CD4-positive, alpha-beta T cell treated with Interleukin-15 for 1 hour (primary cell): Measurements from ENCODE around the gene NODAL.
"Not testable (repeated sequence)": the region's sequence is repeated elsewhere in the genome, so short reads cannot be mapped to it uniquely, and the experiment has no call there.

Source experiments
- DNase-seq: peaks from one replicate; pipeline ENCODE4 v3.0.0-alpha.2; 2020

The NODAL gene

DNA sequence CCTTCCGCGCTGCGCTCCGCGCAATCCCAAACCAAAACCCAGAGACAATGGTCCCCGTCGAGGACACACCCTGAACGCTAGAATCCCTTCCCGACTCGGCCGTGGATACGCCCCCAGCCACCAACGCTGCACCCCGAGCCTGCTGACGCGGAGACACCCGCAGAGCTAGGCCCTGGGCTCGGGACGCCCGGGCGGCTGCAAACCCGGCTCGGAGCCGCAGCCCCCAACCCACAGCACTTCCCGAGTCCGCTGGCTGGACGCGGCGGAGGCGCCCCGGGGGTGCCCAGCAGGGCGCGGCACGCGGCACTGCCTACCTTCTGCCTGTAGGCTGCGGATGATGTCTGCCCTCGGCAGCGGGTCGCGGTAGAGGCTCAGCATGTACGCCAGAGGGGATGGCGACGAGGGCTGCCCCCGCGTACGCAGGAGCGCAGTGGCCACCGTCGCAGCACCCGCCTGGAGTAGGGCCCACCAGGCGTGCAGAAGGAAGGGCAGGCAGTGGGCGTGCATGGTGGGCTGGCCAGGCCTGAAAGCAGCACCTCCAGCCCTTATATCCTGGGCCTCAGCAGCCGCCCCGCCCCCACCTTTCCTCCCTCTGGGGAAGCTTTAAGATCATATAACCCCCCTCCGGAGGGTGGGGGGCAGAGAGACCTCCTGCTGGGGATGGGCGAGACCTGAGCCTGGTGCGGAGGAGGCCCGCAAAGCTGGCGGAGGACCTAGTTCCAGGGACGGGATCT lies at the start of gene NODAL:
Gene NODAL (minus strand): TSS at position 521 of the 734 bp plus-strand sequence. CDS start 14 bp downstream, at position 507.
- no peak for DNase-seq

DNA sequence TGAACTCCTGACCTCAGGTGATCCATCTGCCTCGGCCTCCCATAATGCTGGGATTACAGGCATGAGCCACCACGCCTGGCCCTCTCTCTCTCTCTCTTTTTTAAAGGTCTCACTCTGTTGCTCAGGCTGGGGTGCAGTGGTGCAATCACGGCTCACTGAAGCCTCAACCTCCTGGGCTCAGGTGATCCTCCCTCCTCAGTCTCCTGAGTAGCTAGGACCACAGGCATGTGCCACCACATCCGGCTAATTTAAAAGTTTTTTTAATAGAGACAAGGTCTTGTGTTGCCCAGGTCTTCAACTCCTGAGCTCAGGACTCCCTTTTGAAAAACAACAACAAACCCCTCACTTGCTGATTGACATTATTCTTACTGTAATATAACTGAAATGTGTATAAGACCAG lies 48.7 kb upstream of the NODAL start:
- no peak for DNase-seq

DNA sequence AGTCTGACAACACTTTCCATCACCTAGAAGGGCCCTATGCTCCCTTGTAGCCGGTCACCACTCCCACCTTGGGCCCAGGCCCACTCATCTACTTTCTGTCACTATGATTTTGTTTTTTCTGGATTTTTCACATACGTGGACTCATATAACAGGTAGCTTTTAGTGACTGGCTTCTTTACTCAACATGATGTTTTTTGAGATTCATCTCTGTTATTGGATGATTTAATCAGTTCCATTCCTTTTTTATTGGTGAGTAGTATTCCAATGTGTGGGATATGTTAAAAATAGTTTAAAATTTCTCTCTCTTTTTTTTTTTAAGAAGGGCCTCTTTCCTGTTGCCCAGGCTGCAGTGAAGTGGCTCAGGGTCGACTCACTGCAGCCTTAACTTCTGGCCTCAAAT lies 46.3 kb upstream of the NODAL start:
- DNase-seq: no peak

DNA sequence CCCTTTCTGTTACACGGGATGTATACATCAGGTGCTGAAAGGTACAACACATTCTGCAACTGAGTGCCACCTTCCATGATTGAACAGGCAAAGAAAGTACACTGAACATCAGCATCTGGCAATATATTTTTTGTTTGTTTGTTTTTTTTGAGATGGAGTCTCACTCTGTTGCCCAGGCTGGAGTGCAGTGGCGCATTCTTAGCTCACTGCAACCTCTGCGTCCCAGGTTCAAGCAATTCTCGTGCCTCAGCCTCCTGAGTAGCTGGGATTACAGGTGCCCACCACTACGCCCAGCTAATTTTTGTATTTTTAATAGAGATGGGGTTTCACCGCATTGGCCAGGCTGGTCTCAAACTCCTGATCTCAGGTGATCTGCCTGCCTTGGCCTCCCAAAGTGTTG lies 42.4 kb upstream of the NODAL start:
- DNase-seq: not testable (repeated sequence)

DNA sequence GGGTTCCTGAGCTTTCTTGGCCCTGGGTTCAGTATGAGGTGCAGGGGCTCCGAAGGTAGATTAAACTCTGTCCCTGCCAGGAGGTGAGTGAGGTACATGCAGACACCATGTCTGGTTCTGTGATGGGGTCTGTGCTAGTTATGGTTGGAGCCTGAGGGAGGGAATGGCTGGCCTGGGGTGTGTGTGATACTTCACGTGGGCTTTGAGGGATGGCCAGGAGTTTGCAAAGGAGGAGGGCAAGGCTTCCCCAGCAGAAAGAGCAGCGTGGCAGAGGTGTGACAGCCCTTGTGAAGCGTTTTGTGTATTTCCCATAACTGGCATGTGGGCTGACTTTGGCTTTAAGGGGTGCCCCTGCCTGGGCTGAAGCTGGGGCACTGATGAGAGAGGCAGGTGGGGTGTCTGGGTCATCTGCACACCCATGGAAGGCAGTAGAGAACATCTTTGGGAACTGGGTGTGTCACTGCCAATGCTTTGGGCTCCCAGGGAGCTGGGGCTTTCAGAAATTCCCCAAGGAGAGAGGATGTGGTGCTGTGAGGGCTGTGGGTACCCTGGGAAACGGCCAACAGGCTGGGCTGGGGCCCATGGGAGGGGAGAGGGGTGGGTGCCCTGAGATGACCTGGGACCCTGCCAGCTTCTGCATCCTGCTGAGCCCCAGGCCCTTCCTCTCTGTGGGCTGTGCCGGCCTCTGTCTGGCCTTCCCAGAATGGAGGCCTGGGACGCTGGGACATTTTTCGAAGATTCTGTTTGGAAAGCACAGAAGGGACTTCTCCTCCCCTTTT lies 41.7 kb upstream of the NODAL start:
- DNase-seq: no peak

DNA sequence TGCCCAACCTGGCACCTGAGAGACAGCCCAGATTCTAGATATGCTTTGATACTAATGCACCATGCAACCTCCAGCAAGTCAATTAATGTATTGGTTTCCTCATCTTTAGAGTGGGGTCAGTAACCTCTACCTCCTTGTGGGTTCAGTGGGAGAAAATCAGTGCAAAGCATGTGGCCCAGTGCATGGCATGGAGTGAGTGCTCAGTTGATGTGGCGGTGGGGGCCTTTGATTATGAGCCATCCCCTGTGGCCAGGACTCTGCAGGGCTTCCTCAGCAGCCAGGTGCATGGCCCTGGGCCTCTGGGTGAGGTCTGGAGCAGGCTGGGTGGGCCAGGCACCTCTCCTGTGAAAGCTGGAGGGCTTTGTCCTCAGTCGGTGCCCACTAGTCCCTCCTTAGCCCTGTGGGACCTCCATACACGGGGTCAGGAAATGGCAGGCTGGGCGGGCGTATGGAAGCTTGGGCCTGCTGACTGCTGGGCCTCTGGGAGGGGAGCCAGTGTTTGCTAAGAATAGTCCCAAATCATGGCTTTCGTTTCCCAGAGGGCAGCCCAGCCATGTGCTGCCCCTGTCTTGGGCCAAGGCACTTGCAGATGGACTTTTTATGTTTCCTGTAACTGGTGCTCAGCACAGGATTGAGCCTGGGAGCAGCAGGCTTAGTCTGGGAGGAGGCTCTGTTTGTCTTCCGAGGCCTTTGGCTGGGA lies 40.5 kb upstream of the NODAL start:
- DNase-seq: no peak

DNA sequence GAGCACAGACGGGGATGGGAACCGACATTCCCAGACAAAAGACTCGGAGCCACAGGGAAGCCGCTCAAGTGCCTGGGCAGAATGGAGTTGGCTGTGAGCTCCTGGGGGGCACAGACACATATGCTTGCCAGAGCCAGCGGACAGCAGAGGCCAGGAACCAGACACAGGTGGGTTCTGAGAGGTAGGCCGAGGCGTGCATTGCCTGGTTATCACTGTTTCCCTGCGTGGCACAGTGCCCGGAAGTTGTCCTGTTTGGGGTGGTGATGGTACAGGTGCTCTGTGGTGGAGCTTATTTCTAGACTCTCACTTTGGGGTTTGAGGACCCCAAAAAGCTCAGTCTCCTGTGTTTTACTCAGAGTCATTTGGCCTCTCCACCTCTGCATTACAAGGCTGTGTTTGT lies 39.6 kb upstream of the NODAL start:
- DNase-seq: no peak

DNA sequence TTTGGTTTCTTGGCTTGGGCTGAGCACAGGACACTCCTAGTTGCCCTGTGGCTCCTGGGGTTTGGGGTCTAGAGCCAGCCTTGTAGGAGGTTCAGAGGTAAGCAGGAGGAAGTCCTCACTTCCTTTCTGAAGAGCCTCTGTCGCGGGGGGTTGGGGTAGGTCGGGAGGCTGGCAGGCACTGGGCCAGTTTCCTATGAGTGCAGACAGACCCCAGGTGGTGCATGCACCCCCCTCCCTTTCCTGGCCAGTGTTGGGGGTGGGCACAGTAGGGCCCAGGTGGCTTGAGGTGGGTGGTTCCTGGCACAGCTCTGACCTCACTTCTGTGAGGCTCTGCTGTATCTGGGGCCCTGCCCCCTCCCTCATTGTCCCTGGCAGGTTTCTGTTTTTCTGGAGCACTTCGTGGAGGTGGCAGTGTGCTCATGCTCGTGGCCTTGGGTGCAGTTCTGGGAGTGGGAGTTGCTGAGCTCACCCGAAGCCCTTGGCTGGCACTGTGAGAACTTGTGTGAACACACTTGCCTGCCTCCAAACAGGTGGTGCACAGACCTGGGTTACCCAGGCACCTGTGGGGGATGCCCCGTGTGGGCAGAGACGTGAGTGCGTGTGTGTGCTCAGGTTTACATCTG lies 38.9 kb upstream of the NODAL start:
- DNase-seq: peak; percentile 66

DNA sequence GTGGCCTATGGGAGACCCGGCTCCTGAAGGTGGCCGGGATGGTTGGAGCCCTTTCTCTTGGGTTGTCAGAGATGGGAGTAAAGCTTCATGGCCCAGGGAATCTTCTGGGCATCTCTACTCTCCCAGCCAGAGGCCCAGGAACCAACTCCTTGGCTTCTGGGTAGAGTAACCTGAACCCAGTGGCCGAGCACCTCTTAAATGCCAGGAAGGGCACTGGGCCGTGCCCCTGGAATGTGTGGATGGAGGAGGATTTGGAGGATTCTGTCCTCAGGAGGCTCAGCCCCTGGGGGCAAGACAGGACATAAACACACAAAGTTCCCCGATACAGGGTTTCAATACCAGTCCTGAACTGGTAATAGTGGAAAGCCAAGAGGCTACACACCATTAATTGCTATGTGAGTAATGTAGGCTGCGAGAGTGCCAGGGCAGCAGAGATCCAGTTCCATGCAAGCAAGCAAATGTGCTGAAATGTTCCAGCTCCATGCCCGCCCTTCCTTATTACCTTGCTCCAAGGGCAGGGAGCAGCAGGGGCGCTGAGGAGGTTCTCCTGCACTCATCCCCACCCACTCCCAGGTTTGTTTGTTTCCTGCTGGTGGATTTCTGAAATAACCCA lies 38.3 kb upstream of the NODAL start:
- DNase-seq: no peak

DNA sequence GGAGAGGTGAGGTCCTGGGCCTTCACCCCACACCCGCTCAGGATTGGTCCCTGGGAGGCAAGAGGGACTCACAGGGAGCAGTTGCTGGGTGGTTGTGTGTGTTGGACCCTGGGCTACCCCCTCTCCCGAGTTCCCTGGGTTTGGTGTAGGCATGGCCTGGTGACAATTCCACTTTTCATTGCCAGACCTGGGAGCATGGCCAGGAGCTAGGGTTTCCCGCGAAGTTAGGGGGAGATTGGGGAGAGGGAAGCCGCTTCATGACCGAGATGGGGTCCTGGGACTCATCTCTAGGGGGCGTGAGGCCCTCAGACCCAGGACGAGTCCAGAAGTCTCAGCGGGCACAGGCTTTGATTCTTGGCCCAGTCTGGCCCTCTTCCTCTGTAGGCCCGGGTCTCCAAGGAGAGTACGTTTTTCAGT lies 37.7 kb upstream of the NODAL start:
- DNase-seq: no peak

DNA sequence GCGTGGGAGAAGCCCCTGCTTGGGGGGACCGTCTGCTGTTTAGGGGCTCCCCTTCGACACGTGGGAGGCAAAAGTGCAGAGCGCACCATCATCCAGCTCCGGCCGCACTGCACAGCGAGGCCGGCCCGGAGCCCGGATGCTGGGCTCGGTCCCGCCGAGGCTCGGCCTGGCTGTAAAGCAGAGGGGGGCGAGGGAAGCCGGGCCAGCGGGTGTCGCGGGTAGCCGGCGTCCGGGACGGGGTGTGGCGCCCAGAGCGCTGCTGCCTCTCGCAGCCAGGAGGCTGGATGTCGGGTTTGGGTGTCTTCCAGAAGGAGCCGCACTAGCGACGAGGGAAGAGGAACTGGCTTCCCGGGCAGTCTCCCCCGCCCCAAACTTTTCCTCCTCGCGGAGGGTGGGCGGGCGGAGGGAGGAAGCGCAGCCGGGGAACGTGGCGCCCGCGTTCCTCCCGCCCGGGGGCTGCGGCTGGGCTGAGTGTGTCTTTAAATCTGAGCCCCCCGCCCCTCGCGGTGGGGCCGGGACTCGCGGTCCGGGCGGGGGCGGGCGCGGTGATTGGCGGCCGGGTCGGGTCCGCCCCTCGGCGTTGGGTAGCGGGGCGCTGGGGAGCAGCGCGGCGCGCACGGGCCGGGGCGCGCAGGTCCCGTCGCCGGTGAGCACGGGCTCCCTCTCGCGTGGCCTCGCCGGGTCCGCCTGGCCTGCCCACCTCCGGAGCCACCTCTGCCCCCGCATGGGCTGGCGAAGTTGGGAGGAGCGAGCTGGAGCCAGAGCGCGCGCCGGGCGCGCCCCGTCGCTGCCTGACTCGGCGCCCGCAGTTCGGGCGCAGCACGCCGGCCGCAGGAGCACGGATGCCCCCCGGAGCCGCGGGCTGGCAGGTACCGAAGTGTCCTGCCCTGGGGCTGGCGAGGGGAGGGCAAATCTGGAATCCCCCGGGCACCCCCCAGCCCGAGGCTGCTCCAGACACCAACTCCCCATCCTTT lies 37.0 kb upstream of the NODAL start, which contains the start of gene PALD1:
Gene PALD1 (plus strand): TSS at position 577 of the 974 bp plus-strand sequence. CDS start 47,185 bp downstream, outside the sequence.
- no peak for DNase-seq

DNA sequence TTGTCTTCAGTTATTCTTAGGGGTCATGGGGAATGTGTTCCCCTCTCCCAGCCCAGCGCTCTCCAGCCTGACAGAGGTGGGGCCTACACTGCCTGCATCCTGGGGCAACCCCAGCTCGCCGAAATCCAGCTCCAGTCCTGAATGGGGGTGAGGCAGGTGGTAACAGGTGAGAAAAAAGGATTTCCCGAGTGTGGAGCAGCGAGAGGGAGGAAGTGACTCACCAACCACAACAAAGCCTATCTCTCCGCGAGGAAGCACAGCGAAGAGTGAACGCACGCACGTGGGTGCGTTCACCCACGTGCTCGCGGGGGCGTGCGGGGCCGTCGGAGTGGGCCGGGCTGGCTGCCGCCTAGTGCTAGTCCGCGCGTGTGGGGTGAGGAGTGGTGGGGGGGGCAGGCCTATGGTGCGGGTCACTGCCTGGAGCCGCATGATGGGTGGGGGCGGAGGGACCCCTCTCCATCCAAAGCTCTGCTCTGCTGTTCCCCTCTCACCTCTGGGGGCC lies 36.2 kb upstream of the NODAL start:
- DNase-seq: peak; percentile 85

DNA sequence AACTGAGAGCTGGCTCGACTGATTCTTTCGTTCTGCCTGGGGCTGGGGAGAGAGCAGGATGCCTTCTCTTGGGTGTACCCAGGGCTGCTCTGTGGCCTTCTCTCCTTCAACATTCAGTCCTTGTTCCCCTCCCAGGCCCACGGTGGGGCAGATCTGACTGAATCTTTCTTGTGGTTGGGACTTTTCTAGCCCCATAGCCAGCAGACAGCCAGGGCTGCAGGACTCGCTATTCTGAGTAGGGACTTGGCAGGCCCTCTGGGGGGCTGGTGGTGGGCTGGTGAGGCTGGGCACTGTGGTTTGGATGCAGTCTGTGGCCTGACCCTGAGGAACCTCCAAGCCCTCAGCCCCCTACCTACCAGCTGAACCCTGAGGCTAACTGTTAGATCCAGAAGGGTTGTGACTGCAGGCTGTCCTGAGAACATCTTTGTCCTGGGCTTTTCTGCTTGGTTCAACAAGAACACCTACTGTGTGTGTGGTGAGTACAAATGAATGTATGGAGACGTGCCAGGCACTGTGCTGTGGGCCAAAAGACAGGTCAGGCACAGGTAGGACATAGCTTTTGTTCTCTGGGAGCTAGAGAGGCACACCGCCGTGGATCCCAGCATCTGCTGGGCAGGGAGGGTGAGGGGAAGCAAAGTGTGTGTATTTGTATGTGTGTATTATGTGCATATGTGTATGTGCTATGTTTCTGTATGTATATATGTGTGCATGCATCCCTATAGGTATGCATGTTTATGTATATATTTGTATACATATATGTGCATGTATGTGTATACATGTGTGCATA lies 35.0 kb upstream of the NODAL start:
- no peak for DNase-seq

DNA sequence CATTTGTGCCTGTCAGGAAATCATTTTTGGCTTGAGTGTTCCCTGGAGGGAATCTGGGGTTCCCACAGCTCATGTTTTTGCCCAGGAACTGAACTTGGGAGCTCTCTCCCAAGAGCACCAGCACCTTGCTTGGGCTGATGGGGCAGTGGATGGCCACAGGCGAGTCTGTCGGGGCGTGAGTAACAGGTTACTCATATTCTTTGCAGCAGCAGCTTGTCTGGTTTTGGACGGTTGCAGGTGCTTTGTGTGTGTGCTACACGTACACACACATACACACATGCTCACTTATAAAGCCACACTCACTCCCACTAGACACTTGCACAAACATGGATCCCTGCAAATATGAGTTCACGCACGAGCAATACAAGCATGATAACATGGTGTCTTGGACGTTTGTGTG lies 34.2 kb upstream of the NODAL start:
- no peak for DNase-seq

DNA sequence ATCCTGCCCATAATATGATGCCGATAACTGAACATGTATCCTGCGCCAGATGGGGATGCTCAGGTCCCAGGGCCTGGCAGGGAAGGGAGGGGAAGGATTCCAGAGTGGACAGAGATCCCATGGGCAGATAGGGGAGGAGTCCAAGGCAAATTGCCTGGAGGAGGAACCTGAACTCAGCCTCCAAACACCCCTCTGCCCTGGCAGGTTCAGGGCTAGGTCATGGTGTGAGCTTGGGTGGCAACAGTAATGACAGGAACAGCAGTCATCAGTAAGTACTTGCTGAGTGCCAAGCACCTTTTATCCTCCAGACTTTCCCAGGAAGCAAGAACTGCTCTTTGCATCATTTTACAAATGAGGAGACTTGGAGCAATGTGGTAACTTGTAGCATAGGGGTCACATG lies 33.3 kb upstream of the NODAL start:
- no peak for DNase-seq

DNA sequence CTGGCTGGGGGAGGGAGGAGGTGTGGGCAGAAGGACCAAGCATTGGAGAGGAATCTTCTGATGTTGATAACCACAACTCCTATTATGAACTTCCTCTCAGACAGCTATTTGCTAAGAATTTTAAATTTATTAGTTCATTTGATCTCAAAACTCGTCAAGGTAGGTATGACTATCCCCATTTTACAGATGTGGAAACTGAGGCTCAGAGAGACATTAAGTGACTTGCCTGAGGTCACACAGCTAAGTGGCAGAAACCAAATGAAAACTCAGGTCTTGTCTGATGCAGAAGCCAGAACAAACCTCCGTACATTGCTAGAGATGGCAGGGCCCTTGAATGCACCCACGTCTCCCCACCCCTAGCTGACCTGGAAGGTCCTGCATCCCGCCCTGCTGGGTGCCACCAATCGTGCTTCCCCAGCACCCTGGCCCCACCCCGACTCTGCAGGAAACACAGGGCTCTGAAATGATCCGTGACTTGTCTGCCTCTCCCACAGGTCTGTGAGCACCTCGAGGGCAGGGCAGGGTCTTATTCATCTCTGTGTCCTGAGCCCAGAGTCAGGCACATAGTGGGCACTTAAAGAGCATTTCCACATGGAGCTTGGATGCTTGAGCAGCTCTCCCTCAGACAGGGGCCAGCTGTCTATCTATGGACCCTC lies 31.4 kb upstream of the NODAL start:
- DNase-seq: no peak

DNA sequence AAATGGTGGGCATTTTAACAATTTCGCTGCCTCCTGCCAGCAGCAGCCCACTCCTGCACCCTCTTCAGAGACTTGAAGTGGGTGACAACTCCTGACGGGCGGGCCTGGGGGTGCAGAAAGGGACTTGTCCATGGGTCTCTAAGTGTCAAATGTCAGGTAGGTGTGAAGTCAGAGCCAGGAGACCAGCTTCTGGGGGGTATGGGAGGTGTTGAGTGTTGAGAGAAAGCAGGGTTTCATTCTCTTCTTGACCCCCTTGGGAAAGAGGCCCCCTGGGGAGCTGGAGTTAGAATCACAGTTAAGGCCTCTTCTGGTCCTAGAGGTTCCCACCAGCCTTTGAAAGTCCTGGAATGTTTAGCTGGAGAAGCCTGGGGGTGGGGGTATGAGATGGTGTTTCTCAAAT lies 25.5 kb upstream of the NODAL start:
- DNase-seq: no peak

DNA sequence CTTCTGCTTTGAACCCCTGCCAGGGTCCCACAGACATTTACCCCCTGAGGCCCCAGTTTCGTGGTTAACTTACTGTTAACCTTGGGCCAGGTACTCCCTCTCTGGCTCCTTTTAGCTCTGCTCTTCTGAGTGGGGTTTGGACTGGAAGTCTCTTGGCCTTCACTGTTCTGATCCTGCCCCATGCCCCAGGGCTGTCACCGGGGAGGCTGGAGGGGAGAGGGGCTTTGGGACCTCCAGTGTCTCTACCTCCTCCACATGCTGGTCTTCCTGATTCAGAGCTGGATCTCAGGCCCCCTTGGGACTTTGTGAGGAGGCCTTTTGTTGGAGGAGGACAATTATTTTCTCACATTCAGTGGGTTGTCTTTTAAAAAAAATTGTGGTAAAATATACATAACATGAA lies 24.4 kb upstream of the NODAL start:
- no peak for DNase-seq

DNA sequence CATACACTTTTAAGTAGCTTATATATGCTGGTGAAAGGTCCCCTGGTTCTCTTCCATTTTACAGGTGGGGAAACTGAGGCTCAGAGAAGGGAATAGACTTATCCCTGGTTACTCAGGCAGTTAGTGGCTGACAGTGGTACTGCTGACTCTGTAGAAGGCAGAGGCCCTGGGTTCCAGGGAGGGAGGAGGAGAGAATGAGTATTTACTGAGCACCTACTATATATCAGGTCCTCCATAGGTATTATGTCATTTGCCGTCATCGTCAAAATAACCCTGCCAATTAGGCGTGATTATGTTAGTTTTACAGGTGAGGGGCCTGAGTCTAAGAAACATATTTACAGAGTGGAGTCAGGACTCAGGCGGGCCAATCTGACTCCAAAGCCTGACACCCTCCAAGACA lies 23.8 kb upstream of the NODAL start:
- no peak for DNase-seq
